Panc1 (cell line): ENCODE measurements around the gene DDX10. TPM values are rescaled to one million over a fixed set of nuclear protein-coding genes. Genes with fewer than 3 reads are reported as not detected.

Experiments used
- ATAC-seq: fragments of 200-7000 bp; cut with Tn5 transposase; 2 replicates; pipeline ENCODE4 v1.9.1; 2020; ENCODE audit warnings: mild to moderate bottlenecking, moderate library complexity
- BruUV-seq: library from RNA; stranded (reverse); fragments of 400-500 nt; replicated peaks from 2 replicates; lab custom pipeline; 2021; lab: Mats Ljungman, UMichigan
- CTCF ChIA-PET: fragments of 300-600 bp; sonication (Branson Sonifier 250); formaldehyde crosslinking; loops from one replicate; lab custom pipeline; 2022; ENCODE audit warnings: antibody characterized with exemption; lab: Charles Lee
- POLR2A ChIA-PET: fragments of 300-600 bp; sonication (Branson Sonifier 250); formaldehyde crosslinking; loops from one replicate; lab custom pipeline; 2022; ENCODE audit warnings: antibody characterized with exemption; lab: Charles Lee
- DNase-seq: peaks from one replicate; pipeline ENCODE4 v3.0.0-alpha.2; 2010; ENCODE audit warnings: low read depth, low spot score
- H3K27ac ChIP-seq: 2 replicates; pipeline ENCODE4 v1.5.1; 2011; ENCODE audit warnings: mild to moderate bottlenecking, low read length, inconsistent platforms
- H3K27me3 ChIP-seq: fragments of 200-500 bp; sonication (Bioruptor generic); 2 replicates; pipeline ENCODE4 v1.6.0; 2014; ENCODE audit warnings: low read length, inconsistent platforms; ENCODE audit not compliant: control insufficient read depth, insufficient read depth
- H3K36me3 ChIP-seq: fragments of 200-500 bp; sonication (Bioruptor generic); 2 replicates; pipeline ENCODE4 v1.5.1; 2014; ENCODE audit warnings: inconsistent platforms, mild to moderate bottlenecking, low read length, moderate library complexity; ENCODE audit not compliant: control insufficient read depth, insufficient read depth
- H3K4me1 ChIP-seq: 2 replicates; pipeline ENCODE4 v1.5.1; 2011; ENCODE audit warnings: inconsistent platforms, mild to moderate bottlenecking, low read length, moderate library complexity; ENCODE audit not compliant: control insufficient read depth, insufficient read depth
- H3K4me3 ChIP-seq, 2 experiments: 2 replicates each; pipeline ENCODE4 v1.5.1; 2011 to 2012; ENCODE audit warnings: low read depth in 2 of 2, low read length in 2 of 2, mild to moderate bottlenecking in 2 of 2, inconsistent platforms in 1 of 2, moderate library complexity in 1 of 2
- H3K9me3 ChIP-seq: fragments of 200-500 bp; sonication (Bioruptor generic); 2 replicates; pipeline ENCODE4 v1.5.1; 2014; ENCODE audit warnings: low read depth, mild to moderate bottlenecking, inconsistent platforms, low read length, moderate library complexity; ENCODE audit not compliant: control insufficient read depth, insufficient read depth
- CTCF ChIP-seq: fragments of 450-650 bp; IDR thresholded peaks from 2 replicates; pipeline ENCODE4 v1.5.1; 2017; ENCODE audit warnings: mild to moderate bottlenecking
- POLR2AphosphoS5 ChIP-seq: IDR thresholded peaks from 2 replicates; pipeline ENCODE4 v1.6.1; 2012; ENCODE audit warnings: mild to moderate bottlenecking, low read depth, low read length, moderate library complexity
- REST ChIP-seq, 2 experiments: IDR thresholded peaks; 2 replicates each; pipeline ENCODE4 v1.6.1; 2011 to 2012; ENCODE audit warnings: low read depth in 2 of 2, control low read depth in 1 of 2, low read length in 1 of 2, mild to moderate bottlenecking in 1 of 2, moderate library complexity in 1 of 2; ENCODE audit not compliant: insufficient read depth in 1 of 2
- SIN3A ChIP-seq: IDR thresholded peaks from 2 replicates; pipeline ENCODE4 v1.6.1; 2012; ENCODE audit warnings: low read depth, mild to moderate bottlenecking, low read length, moderate library complexity, borderline replicate concordance; ENCODE audit not compliant: insufficient read depth
- TCF7L2 ChIP-seq: IDR thresholded peaks from 2 replicates; pipeline ENCODE4 v1.6.1; 2011; ENCODE audit warnings: mild to moderate bottlenecking, low read depth, low read length, inconsistent platforms
- in situ Hi-C: cut with HindIII; loops from 2 replicates; pipeline ENCODE4 v1.10.0; 2016; ENCODE audit warnings: low sequenced_read_pairs, low pct_unique_long_range_greater_than_20kb
- intact Hi-C: fragments of 100-400 bp; cut with micrococcal nuclease; formaldehyde crosslinking; loops from one replicate; pipeline ENCODE4 v1.10.0; 2022; ENCODE audit not compliant: unreplicated experiment
- total RNA-seq: library from RNA; stranded (reverse); gene quantifications from one replicate; pipeline ENCODE4 v1.2.1, GENCODE V29; 2021; ENCODE audit not compliant: unreplicated experiment

DDX10 gene
- total RNA-seq, 1 experiment from 2014 or later = 48.8 TPM

- no peak overlapping the region for H3K4me3 ChIP-seq
- in situ Hi-C loops = no loop called here
- intact Hi-C loops = no loop called here
- H3K36me3 ChIP-seq = no peaks in the 10 kb centered on the region
- TF ChIP-seq POLR2AphosphoS5 (no peak), TCF7L2 (no peak), CTCF (no peak), REST (IDR thresholded peaks at IDR 0.05; ENCODE audit: insufficient read depth in 1 of 2, low read depth in 2 of 2, low read length in 1 of 2) (no peak), SIN3A (no peak)
- peaks cover 6% of the 10 kb centered on the region; the same call in 1 of the 2 replicates for H3K4me1 ChIP-seq
- POLR2A ChIA-PET = no interaction called here
- no peaks in the 10 kb centered on the region for H3K27me3 ChIP-seq
- CTCF ChIA-PET = no interaction called here
- DNase-seq (no peak), ATAC-seq (no peak)
- H3K9me3 ChIP-seq = no peaks in the 10 kb centered on the region
- no peak overlapping the region for H3K27ac ChIP-seq
- no TSS peak for BruUV-seq
Measured at GRCh38 chr11:108880510-108880909, 215.6 kb downstream of the DDX10 start.

GRCh38 chr11:108881131-108881530 is 216.3 kb downstream of the DDX10 start:
- H3K27me3 ChIP-seq = no peaks in the 10 kb centered on the region
- intact Hi-C loops = no loop called here
- no peaks in the 10 kb centered on the region for H3K9me3 ChIP-seq
- no TSS peak for BruUV-seq
- H3K4me3 ChIP-seq = no peak overlapping the region
- ATAC-seq = no peak
- no peak for DNase-seq
- no peak overlapping the region for H3K27ac ChIP-seq
- H3K36me3 ChIP-seq = no peaks in the 10 kb centered on the region
- no peak for TF ChIP-seq REST (IDR thresholded peaks at IDR 0.05; ENCODE audit: insufficient read depth in 1 of 2, low read depth in 2 of 2, low read length in 1 of 2)
- TF ChIP-seq SIN3A = no peak
- ChIA-PET CTCF (no interaction called here), POLR2A (no interaction called here)
- H3K4me1 ChIP-seq = peaks cover 6% of the 10 kb centered on the region; the same call in 1 of the 2 replicates
- in situ Hi-C loops = no loop called here
